K562 (cell line): ENCODE results near the gene PTK6. TPM values are rescaled to one million over a fixed set of nuclear protein-coding genes. Genes with fewer than 3 reads are reported as not detected.

Experiments
- CBFA2T3 ChIP-seq: fragments of 450-650 bp; IDR thresholded peaks from 2 replicates; pipeline ENCODE4 v1.6.1; 2017
- CHCHD3 ChIP-seq: fragments of 250-450 bp; sonication (Bioruptor Pico); IDR thresholded peaks from 2 replicates; pipeline ENCODE4 v2.1.2; 2022; ENCODE audit warnings: mild to moderate bottlenecking
- CREBBP ChIP-seq: IDR thresholded peaks from one replicate; pipeline ENCODE4 v1.6.1; 2012; ENCODE audit warnings: low read depth, mild to moderate bottlenecking, control low read depth, inconsistent platforms, low read length
- CSDE1 ChIP-seq, 2 experiments: fragments of 450-650 bp; IDR thresholded peaks; 2 replicates each; pipeline ENCODE4 v1.6.1; 2016; ENCODE audit warnings: mild to moderate bottlenecking in 1 of 2
- CTBP1 ChIP-seq: fragments of 450-650 bp; IDR thresholded peaks from 2 replicates; pipeline ENCODE4 v1.6.1; 2016; ENCODE audit warnings: borderline replicate concordance
- EP300 ChIP-seq: IDR thresholded peaks from 2 replicates; pipeline ENCODE4 v1.6.1; 2012; ENCODE audit warnings: low read length, improper control_type of control experiment
- FOXP1 ChIP-seq: sonication (generic); formaldehyde crosslinking; IDR thresholded peaks from 2 replicates; pipeline ENCODE4 v1.8.0; 2022; ENCODE audit warnings: mild to moderate bottlenecking, missing genetic modification reagents
- GABPB2 ChIP-seq: fragments of 250-450 bp; sonication (Bioruptor Pico); conservative IDR thresholded peaks from 2 replicates; pipeline ENCODE4 v1.5.1; 2021; ENCODE audit warnings: mild to moderate bottlenecking
- KLF16 ChIP-seq: IDR thresholded peaks from 2 replicates; pipeline ENCODE4 v1.6.1; 2016; ENCODE audit warnings: antibody characterized with exemption
- MCM3 ChIP-seq: fragments of 450-650 bp; IDR thresholded peaks from 2 replicates; pipeline ENCODE4 v1.6.1; 2016
- NR3C1 ChIP-seq: sonication (generic); formaldehyde crosslinking; IDR thresholded peaks from 2 replicates; pipeline ENCODE4 v1.8.1; 2022; ENCODE audit warnings: missing genetic modification reagents
- PCBP1 ChIP-seq: fragments of 200-400 bp; formaldehyde crosslinking; IDR thresholded peaks from 2 replicates; pipeline ENCODE4 v1.6.1; 2018; ENCODE audit warnings: mild to moderate bottlenecking, low read depth, low read length; ENCODE audit not compliant: poor library complexity, severe bottlenecking
- PCBP2 ChIP-seq: fragments of 200-400 bp; formaldehyde crosslinking; IDR thresholded peaks from 2 replicates; pipeline ENCODE4 v1.6.1; 2018; ENCODE audit warnings: low read length, low read depth, mild to moderate bottlenecking, moderate library complexity; ENCODE audit not compliant: poor library complexity, severe bottlenecking
- ZEB2 ChIP-seq: fragments of 450-650 bp; IDR thresholded peaks from 2 replicates; pipeline ENCODE4 v1.6.1; 2016
- ZKSCAN1 ChIP-seq: fragments of 150-350 bp; IDR thresholded peaks from 2 replicates; pipeline ENCODE4 v1.6.1; 2016; ENCODE audit warnings: low read depth, low read length
- ZNF23 ChIP-seq: fragments of 250-450 bp; sonication (Bioruptor Pico); IDR thresholded peaks from 2 replicates; pipeline ENCODE4 v1.4.0; 2020; ENCODE audit warnings: mild to moderate bottlenecking
- ZNF253 ChIP-seq: fragments of 250-450 bp; sonication (Bioruptor Pico); conservative IDR thresholded peaks from 2 replicates; pipeline ENCODE4 v1.6.1; 2021; ENCODE audit warnings: mild to moderate bottlenecking
- ZNF347 ChIP-seq: fragments of 450-650 bp; formaldehyde crosslinking; IDR thresholded peaks from 2 replicates; pipeline ENCODE4 v1.4.0; 2020; ENCODE audit warnings: low read depth, mild to moderate bottlenecking, moderate library complexity
- ZNF644 ChIP-seq: fragments of 200-800 bp; sonication (Bioruptor generic); IDR thresholded peaks from 2 replicates; pipeline ENCODE4 v1.6.1; 2016; ENCODE audit warnings: low read depth, missing genetic modification characterization, missing compliant biosample characterization
- polyA plus RNA-seq, 8 experiments: library from polyadenylated mRNA; depleted of rRNA in 4 of 8; stranded (reverse) in 5 of 8; unstranded in 3 of 8; fragments of >200 nt; fragmentation: Nextera tagmentation in 2 of 8; fragmentation: Illumina TruSeq in 1 of 8; extraction: Ambion mirVana in 2 of 8; extraction: Trizol in 1 of 8; gene quantifications; 2 replicates each; pipeline versions ENCODE4 v1.2.1 to v1.2.3, GENCODE V29; 2011 to 2014; ENCODE audit warnings: inconsistent platforms in 1 of 8, missing spikeins in 1 of 8
- total RNA-seq, 7 experiments: library from RNA; depleted of rRNA in 6 of 7; stranded (reverse); fragments of >200 nt in 6 of 7; fragmentation: Illumina TruSeq in 2 of 7; extraction: Trizol in 2 of 7; gene quantifications; 2 replicates each; pipeline versions ENCODE4 v1.2.1 to v1.2.3, GENCODE V29; 2011 to 2021; ENCODE audit warnings: low replicate concordance in 1 of 7
- TF ChIP-seq, protein P1 (sequence below): fragments of 250-450 bp; sonication (Bioruptor Pico); IDR thresholded peaks from 2 replicates; pipeline ENCODE4 v1.4.0; 2020; ENCODE audit warnings: mild to moderate bottlenecking
- TF ChIP-seq, protein P2 (sequence below), 2 experiments: fragments of 450-650 bp; IDR thresholded peaks; 2 replicates each; pipeline ENCODE4 v1.6.1; 2018; ENCODE audit warnings: mild to moderate bottlenecking in 2 of 2, low read depth in 1 of 2; ENCODE audit not compliant: partially characterized antibody in 2 of 2
- TF ChIP-seq, protein P3 (sequence below), 3 experiments: IDR thresholded peaks in 2 of 3; conservative IDR thresholded peaks in 1 of 3; 2 replicates each; pipeline ENCODE4 v1.5.1; 2011 to 2012; ENCODE audit warnings: low read length in 3 of 3, mild to moderate bottlenecking in 3 of 3, control low read depth in 2 of 3, improper control_type of control experiment in 1 of 3, inconsistent platforms in 1 of 3, low read depth in 1 of 3, mixed read lengths in 1 of 3, moderate library complexity in 1 of 3; ENCODE audit not compliant: insufficient read depth in 2 of 3

The PTK6 gene
- total and polyA plus RNA-seq, 9 of the 15 experiments (the other 6 are each of a cell fraction or from before 2014, with no cell fraction given), result 0.07 TPM; not detected in 8

DNA sequence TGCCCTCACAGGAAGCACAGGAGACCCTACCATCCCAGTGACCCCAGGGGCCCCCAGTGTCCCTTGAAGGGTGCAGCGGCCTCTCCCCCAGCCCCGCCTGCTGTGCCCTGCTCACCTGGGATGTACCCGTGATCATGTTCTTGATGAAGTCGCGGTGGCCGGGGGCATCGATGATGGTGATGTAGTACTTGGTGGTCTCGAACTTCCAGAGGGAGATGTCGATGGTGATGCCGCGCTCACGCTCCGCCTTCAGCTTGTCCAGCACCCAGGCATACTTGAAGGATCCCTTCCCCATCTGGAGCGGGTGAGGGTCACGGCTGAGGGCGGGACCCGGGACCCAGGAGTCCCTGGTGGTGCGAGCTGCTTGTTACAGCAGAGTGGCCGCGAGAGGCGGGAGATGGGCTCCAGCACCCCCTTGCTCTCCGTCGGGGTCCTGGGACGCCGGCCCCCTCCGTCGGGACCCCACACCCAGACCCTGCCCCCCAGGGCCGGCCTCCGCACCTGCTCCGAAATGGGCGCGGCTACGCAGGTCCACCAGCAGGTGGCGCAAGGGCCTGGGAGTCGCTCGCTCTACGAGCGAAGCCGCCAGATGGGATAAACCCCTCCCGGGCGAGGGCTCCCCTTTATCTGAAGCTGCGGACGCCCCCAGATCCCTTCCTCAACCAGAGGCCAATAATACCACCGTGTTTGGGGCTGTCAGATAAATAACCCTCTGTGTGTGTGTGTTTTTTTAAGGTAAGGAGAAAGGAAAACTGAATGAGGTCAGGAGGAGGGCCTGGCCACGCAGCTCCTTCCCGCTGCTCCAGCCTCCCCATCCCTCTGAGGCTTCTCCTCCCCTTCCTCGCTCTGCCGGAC is 41.2 kb downstream of the PTK6 start (continued):
- TF ChIP-seq, protein P1, sequence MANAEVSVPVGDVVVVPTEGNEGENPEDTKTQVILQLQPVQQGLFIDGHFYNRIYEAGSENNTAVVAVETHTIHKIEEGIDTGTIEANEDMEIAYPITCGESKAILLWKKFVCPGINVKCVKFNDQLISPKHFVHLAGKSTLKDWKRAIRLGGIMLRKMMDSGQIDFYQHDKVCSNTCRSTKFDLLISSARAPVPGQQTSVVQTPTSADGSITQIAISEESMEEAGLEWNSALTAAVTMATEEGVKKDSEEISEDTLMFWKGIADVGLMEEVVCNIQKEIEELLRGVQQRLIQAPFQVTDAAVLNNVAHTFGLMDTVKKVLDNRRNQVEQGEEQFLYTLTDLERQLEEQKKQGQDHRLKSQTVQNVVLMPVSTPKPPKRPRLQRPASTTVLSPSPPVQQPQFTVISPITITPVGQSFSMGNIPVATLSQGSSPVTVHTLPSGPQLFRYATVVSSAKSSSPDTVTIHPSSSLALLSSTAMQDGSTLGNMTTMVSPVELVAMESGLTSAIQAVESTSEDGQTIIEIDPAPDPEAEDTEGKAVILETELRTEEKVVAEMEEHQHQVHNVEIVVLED (CRISPR knock-in tag), result no peak
- TF ChIP-seq FOXP1 (CRISPR knock-in tag) (0 out of 2 replicates have a peak, but pooled peaks have one; percentile 46), PCBP2 (no peak), ZEB2 (no peak), CSDE1 (IDR thresholded peaks at IDR 0.05) (no peak), ZKSCAN1 (no peak), NR3C1 (CRISPR knock-in tag) (no peak), ZNF347 (CRISPR knock-in tag) (no peak), CREBBP (no peak), KLF16 (0 out of 2 replicates have a peak, but pooled peaks have one; percentile 24), CBFA2T3 (no peak; the same call in 1 of the 2 replicates), CHCHD3 (CRISPR knock-in tag) (no peak), ZNF253 (CRISPR knock-in tag) (no peak), MCM3 (no peak), ZNF644 (tag) (no peak), EP300 (no peak), CTBP1 (peak; percentile 44; the same call in 1 of the 2 replicates), GABPB2 (no peak), PCBP1 (peak; percentile 23), ZNF23 (CRISPR knock-in tag) (no peak)
- TF ChIP-seq, protein P2, sequence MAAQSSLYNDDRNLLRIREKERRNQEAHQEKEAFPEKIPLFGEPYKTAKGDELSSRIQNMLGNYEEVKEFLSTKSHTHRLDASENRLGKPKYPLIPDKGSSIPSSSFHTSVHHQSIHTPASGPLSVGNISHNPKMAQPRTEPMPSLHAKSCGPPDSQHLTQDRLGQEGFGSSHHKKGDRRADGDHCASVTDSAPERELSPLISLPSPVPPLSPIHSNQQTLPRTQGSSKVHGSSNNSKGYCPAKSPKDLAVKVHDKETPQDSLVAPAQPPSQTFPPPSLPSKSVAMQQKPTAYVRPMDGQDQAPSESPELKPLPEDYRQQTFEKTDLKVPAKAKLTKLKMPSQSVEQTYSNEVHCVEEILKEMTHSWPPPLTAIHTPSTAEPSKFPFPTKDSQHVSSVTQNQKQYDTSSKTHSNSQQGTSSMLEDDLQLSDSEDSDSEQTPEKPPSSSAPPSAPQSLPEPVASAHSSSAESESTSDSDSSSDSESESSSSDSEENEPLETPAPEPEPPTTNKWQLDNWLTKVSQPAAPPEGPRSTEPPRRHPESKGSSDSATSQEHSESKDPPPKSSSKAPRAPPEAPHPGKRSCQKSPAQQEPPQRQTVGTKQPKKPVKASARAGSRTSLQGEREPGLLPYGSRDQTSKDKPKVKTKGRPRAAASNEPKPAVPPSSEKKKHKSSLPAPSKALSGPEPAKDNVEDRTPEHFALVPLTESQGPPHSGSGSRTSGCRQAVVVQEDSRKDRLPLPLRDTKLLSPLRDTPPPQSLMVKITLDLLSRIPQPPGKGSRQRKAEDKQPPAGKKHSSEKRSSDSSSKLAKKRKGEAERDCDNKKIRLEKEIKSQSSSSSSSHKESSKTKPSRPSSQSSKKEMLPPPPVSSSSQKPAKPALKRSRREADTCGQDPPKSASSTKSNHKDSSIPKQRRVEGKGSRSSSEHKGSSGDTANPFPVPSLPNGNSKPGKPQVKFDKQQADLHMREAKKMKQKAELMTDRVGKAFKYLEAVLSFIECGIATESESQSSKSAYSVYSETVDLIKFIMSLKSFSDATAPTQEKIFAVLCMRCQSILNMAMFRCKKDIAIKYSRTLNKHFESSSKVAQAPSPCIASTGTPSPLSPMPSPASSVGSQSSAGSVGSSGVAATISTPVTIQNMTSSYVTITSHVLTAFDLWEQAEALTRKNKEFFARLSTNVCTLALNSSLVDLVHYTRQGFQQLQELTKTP (IDR thresholded peaks at IDR 0.05; ENCODE audit: low read depth in 1 of 2, partially characterized antibody in 2 of 2), result no peak
- TF ChIP-seq, protein P3, sequence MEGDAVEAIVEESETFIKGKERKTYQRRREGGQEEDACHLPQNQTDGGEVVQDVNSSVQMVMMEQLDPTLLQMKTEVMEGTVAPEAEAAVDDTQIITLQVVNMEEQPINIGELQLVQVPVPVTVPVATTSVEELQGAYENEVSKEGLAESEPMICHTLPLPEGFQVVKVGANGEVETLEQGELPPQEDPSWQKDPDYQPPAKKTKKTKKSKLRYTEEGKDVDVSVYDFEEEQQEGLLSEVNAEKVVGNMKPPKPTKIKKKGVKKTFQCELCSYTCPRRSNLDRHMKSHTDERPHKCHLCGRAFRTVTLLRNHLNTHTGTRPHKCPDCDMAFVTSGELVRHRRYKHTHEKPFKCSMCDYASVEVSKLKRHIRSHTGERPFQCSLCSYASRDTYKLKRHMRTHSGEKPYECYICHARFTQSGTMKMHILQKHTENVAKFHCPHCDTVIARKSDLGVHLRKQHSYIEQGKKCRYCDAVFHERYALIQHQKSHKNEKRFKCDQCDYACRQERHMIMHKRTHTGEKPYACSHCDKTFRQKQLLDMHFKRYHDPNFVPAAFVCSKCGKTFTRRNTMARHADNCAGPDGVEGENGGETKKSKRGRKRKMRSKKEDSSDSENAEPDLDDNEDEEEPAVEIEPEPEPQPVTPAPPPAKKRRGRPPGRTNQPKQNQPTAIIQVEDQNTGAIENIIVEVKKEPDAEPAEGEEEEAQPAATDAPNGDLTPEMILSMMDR (IDR thresholded peaks at IDR 0.05 in 2 of 3, conservative IDR thresholded peaks at IDR 0.05 in 1 of 3; ENCODE audit: insufficient read depth in 2 of 3, low read depth in 1 of 3, low read length in 3 of 3), result peak; percentile 81 to 93 (median 87)
